Measurements from ENCODE around the gene C3orf20.

DNA sequence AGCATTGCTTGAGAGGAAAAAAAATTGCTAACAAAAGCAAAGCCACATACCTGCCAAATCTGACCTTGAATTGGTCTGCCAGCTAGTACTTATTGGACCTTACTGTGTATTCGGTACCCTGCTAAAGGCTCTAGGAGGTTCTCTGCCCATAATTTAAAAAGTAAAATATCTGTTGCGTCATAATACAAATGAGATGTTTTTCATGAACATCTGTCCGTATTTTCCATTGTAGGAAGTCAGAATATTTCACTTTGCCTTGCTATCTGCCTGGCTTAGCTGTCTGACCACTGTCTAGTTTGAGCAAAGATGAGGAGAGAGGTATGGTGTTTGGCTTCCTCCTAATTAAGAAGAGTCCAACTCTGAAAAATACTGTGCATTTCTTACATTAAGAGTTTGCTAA, 10.8 kb upstream of the C3orf20 start:
- TF ChIP-seq, protein P1, sequence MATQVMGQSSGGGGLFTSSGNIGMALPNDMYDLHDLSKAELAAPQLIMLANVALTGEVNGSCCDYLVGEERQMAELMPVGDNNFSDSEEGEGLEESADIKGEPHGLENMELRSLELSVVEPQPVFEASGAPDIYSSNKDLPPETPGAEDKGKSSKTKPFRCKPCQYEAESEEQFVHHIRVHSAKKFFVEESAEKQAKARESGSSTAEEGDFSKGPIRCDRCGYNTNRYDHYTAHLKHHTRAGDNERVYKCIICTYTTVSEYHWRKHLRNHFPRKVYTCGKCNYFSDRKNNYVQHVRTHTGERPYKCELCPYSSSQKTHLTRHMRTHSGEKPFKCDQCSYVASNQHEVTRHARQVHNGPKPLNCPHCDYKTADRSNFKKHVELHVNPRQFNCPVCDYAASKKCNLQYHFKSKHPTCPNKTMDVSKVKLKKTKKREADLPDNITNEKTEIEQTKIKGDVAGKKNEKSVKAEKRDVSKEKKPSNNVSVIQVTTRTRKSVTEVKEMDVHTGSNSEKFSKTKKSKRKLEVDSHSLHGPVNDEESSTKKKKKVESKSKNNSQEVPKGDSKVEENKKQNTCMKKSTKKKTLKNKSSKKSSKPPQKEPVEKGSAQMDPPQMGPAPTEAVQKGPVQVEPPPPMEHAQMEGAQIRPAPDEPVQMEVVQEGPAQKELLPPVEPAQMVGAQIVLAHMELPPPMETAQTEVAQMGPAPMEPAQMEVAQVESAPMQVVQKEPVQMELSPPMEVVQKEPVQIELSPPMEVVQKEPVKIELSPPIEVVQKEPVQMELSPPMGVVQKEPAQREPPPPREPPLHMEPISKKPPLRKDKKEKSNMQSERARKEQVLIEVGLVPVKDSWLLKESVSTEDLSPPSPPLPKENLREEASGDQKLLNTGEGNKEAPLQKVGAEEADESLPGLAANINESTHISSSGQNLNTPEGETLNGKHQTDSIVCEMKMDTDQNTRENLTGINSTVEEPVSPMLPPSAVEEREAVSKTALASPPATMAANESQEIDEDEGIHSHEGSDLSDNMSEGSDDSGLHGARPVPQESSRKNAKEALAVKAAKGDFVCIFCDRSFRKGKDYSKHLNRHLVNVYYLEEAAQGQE (IDR thresholded peaks at IDR 0.05; ENCODE audit: insufficient read depth in 1 of 2, low read depth in 2 of 2, low read length in 1 of 2): no peak
- no peak for TF ChIP-seq CTCF (IDR thresholded peaks at IDR 0.05)
- TF ChIP-seq POLR2AphosphoS5 (IDR thresholded peaks at IDR 0.05; ENCODE audit: low read depth, low read length): no peak
- no peak for TF ChIP-seq TCF7L2 (IDR thresholded peaks at IDR 0.05; ENCODE audit: low read depth, low read length)
